PC-3 (cell line): ENCODE results near the gene CMBL. TPM values are rescaled to one million over a fixed set of nuclear protein-coding genes. Genes with fewer than 3 reads are reported as not detected.

Experiments used
- ATAC-seq: fragments of 200-7000 bp; cut with Tn5 transposase; 2 replicates; pipeline ENCODE4 v1.9.1; 2020; ENCODE audit warnings: mild to moderate bottlenecking, moderate library complexity
- BruUV-seq: library from RNA; stranded (reverse); fragments of 400-500 nt; replicated peaks from 2 replicates; lab custom pipeline; 2021; lab: Mats Ljungman, UMichigan
- CTCF ChIA-PET: fragments of 300-600 bp; sonication (Branson Sonifier 250); formaldehyde crosslinking; loops from one replicate; lab custom pipeline; 2022; ENCODE audit warnings: antibody characterized with exemption; lab: Charles Lee
- POLR2A ChIA-PET: fragments of 300-600 bp; sonication (Branson Sonifier 250); formaldehyde crosslinking; loops from one replicate; lab custom pipeline; 2022; ENCODE audit warnings: antibody characterized with exemption; ENCODE audit not compliant: unreplicated experiment; lab: Charles Lee
- DNase-seq: peaks from one replicate; pipeline ENCODE4 v3.0.0-alpha.2; 2015
- H2AFZ ChIP-seq: fragments of 300-600 bp; sonication (generic); 2 replicates; pipeline ENCODE4 v1.6.0; 2016; ENCODE audit warnings: antibody characterized with exemption, low read length
- H3F3A ChIP-seq: fragments of 300-600 bp; sonication (generic); one replicate; pipeline ENCODE4 v1.6.0; 2017; ENCODE audit warnings: antibody characterized with exemption, low read length, control low read depth, mild to moderate bottlenecking; ENCODE audit not compliant: unreplicated experiment
- H3K27ac ChIP-seq: fragments of 300-600 bp; sonication (generic); 2 replicates; pipeline ENCODE4 v1.5.1; 2016; ENCODE audit warnings: mild to moderate bottlenecking, low read length
- H3K27me3 ChIP-seq: fragments of 300-600 bp; sonication (generic); 2 replicates; pipeline ENCODE4 v1.6.1; 2016; ENCODE audit warnings: low read length, mixed read lengths
- H3K36me3 ChIP-seq: fragments of 300-600 bp; sonication (generic); 2 replicates; pipeline ENCODE4 v1.6.1; 2016; ENCODE audit warnings: low read depth, mixed run types, low read length, mixed read lengths
- H3K4me1 ChIP-seq: fragments of 300-600 bp; sonication (generic); 2 replicates; pipeline ENCODE4 v1.5.1; 2016; ENCODE audit warnings: low read length; ENCODE audit not compliant: insufficient read depth
- H3K4me2 ChIP-seq: fragments of 300-600 bp; sonication (generic); 2 replicates; pipeline ENCODE4 v1.6.0; 2016; ENCODE audit warnings: low read length
- H3K4me3 ChIP-seq: fragments of 300-600 bp; sonication (generic); 2 replicates; pipeline ENCODE4 v1.5.1; 2016; ENCODE audit warnings: mild to moderate bottlenecking, low read length, mixed read lengths
- H3K79me2 ChIP-seq: fragments of 300-600 bp; sonication (generic); 2 replicates; pipeline ENCODE4 v1.6.1; 2017; ENCODE audit warnings: low read length, mixed read lengths
- H3K9ac ChIP-seq: fragments of 300-600 bp; sonication (generic); 2 replicates; pipeline ENCODE4 v1.6.0; 2016; ENCODE audit warnings: mild to moderate bottlenecking, low read length
- H3K9me2 ChIP-seq: fragments of 300-600 bp; sonication (generic); replicated peaks from 2 replicates; pipeline ENCODE4 v1.6.1; 2016; ENCODE audit warnings: mixed run types, low read length, mixed read lengths
- H3K9me3 ChIP-seq: fragments of 300-600 bp; sonication (generic); 2 replicates; pipeline ENCODE4 v1.6.1; 2016; ENCODE audit warnings: low read length, mixed read lengths
- H4K20me1 ChIP-seq: fragments of 300-600 bp; sonication (generic); 2 replicates; pipeline ENCODE4 v1.6.1; 2016; ENCODE audit warnings: low read length, mixed read lengths
- CTCF ChIP-seq: fragments of 300-600 bp; sonication (generic); conservative IDR thresholded peaks from 2 replicates; pipeline ENCODE4 v1.5.1; 2017; ENCODE audit warnings: antibody characterized with exemption, low read depth, mild to moderate bottlenecking, low read length
- EZH2 ChIP-seq: fragments of 300-600 bp; sonication (generic); IDR thresholded peaks from one replicate; pipeline ENCODE4 v1.6.1; 2017; ENCODE audit warnings: antibody characterized with exemption, mild to moderate bottlenecking, low read length; ENCODE audit not compliant: unreplicated experiment
- EZH2phosphoT487 ChIP-seq: fragments of 300-600 bp; sonication (generic); IDR thresholded peaks from 2 replicates; pipeline ENCODE4 v1.6.1; 2018; ENCODE audit warnings: mild to moderate bottlenecking, antibody characterized with exemption, low read length, borderline replicate concordance
- intact Hi-C: fragments of 100-400 bp; cut with micrococcal nuclease; formaldehyde crosslinking; loops from 2 replicates; pipeline ENCODE4 v1.9.0; 2023
- total RNA-seq: library from RNA; depleted of rRNA; stranded (reverse); fragments of >200 nt; gene quantifications from 2 replicates; pipeline ENCODE4 v1.2.3, GENCODE V29; 2014

CMBL gene
- total RNA-seq, 1 experiment from 2014 or later: 35.7 TPM

GRCh38 chr5:10246761-10247160 lies 60.9 kb downstream of the CMBL start:
- POLR2A ChIA-PET: no interaction called here
- DNase-seq: no peak
- intact Hi-C loops: no loop called here

GRCh38 chr5:10244342-10244944 lies 63.3 kb downstream of the CMBL start:
- intact Hi-C loops: no loop called here
- Histone ChIP-seq H3K4me3 (no peak overlapping the region), H4K20me1 (no peaks in the 10 kb centered on the region), H3K9me2 (no peaks in the 10 kb centered on the region), H3K27ac (no peak overlapping the region), H3K36me3 (no peaks in the 10 kb centered on the region), H3K79me2 (peaks cover 39% of the 10 kb centered on the region), H3K27me3 (no peaks in the 10 kb centered on the region), H3K4me2 (no peak overlapping the region), H3K9me3 (no peaks in the 10 kb centered on the region), H3F3A (no peaks in the 10 kb centered on the region), H3K4me1 (peaks cover 11% of the 10 kb centered on the region), H3K9ac (no peak overlapping the region), H2AFZ (no peak overlapping the region)
- no peak for ATAC-seq
- CTCF ChIA-PET: no interaction called here
- TF ChIP-seq CTCF: no peak
- no peak for TF ChIP-seq EZH2phosphoT487
- TF ChIP-seq EZH2: no peak
- BruUV-seq: no TSS peak
- POLR2A ChIA-PET: no interaction called here
- DNase-seq: no peak

More at GRCh38 chr5:10246761-10247160, 60.9 kb downstream of the CMBL start:
- no peaks in the 10 kb centered on the region for H3K9me2 ChIP-seq
- no peak overlapping the region for H3K9ac ChIP-seq
- peaks cover 8% of the 10 kb centered on the region for H3K36me3 ChIP-seq
- H3K27ac ChIP-seq: no peak overlapping the region
- no peaks in the 10 kb centered on the region for H3K27me3 ChIP-seq
- no peak overlapping the region for H2AFZ ChIP-seq
- peaks cover 58% of the 10 kb centered on the region for H3K79me2 ChIP-seq
- TF ChIP-seq CTCF: no peak
- TF ChIP-seq EZH2: no peak
- no peak for TF ChIP-seq EZH2phosphoT487
- H3K4me2 ChIP-seq: no peak overlapping the region
- peaks cover 9% of the 10 kb centered on the region for H4K20me1 ChIP-seq
- H3K9me3 ChIP-seq: no peaks in the 10 kb centered on the region
- CTCF ChIA-PET: no interaction called here
- H3F3A ChIP-seq: no peaks in the 10 kb centered on the region
- BruUV-seq: no TSS peak
- H3K4me1 ChIP-seq: peaks cover 14% of the 10 kb centered on the region
- ATAC-seq: no peak
- H3K4me3 ChIP-seq: no peak overlapping the region

- Histone ChIP-seq H3K4me3 (no peak overlapping the region), H3K79me2 (peaks cover 32% of the 10 kb centered on the region), H3K9ac (no peak overlapping the region), H3K9me2 (no peaks in the 10 kb centered on the region), H3F3A (no peaks in the 10 kb centered on the region), H3K27me3 (no peaks in the 10 kb centered on the region), H3K36me3 (no peaks in the 10 kb centered on the region), H3K27ac (no peak overlapping the region), H3K4me1 (peaks cover 7% of the 10 kb centered on the region), H4K20me1 (no peaks in the 10 kb centered on the region), H3K9me3 (no peaks in the 10 kb centered on the region), H2AFZ (no peak overlapping the region), H3K4me2 (no peak overlapping the region)
- no peak for DNase-seq
- BruUV-seq: no TSS peak
- TF ChIP-seq EZH2phosphoT487 (no peak), EZH2 (no peak), CTCF (no peak)
- ChIA-PET POLR2A (no interaction called here), CTCF (no interaction called here)
- ATAC-seq: no peak
- intact Hi-C loops: no loop called here
Measured at GRCh38 chr5:10243660-10244240, 64.0 kb downstream of the CMBL start.
